Heart right ventricle (tissue), 16 donors: Measurements from ENCODE around the gene BTG3. TPM values are rescaled to one million over a fixed set of nuclear protein-coding genes. Genes with fewer than 3 reads are reported as not detected.
A peak's percentile ranks its signal among the peaks of the same experiment; 100 is the strongest.

Experiments used
- ATAC-seq, 8 donors: fragments of 200-7000 bp; cut with Tn5 transposase; one replicate each; pipeline ENCODE4 v1.9.1; 2020; ENCODE audit warnings: mild to moderate bottlenecking in 8 of 8, moderate library complexity in 8 of 8, moderate number of reproducible peaks in 1 of 8
- DNase-seq, 2 donors: peaks; one replicate each; pipeline ENCODE4 v3.0.0-alpha.2; 2020
- H3K27ac ChIP-seq, 10 donors: fragments of 200-600 bp; sonication (generic) in 2 of 10; one replicate each; pipeline versions ENCODE4 v1.5.0 to v1.8.0; 2020 to 2022; ENCODE audit warnings: mild to moderate bottlenecking in 3 of 10
- H3K27me3 ChIP-seq, 7 donors: fragments of 200-600 bp; one replicate each; pipeline ENCODE4 v1.8.0; 2021 to 2022; ENCODE audit warnings: mild to moderate bottlenecking in 2 of 7
- H3K36me3 ChIP-seq, 9 donors: fragments of 200-600 bp; sonication (generic) in 1 of 9; one replicate each; pipeline versions ENCODE4 v1.5.0 to v1.8.0; 2020 to 2022; ENCODE audit warnings: mild to moderate bottlenecking in 2 of 9
- H3K4me1 ChIP-seq, 9 donors: fragments of 200-600 bp; sonication (generic) in 1 of 9; one replicate each; pipeline versions ENCODE4 v1.5.0 to v1.8.0; 2020 to 2022; ENCODE audit warnings: mild to moderate bottlenecking in 4 of 9
- H3K4me3 ChIP-seq, 10 donors: fragments of 200-600 bp; sonication (generic) in 2 of 10; one replicate each; pipeline versions ENCODE4 v1.5.0 to v1.8.0; 2020 to 2022; ENCODE audit warnings: mild to moderate bottlenecking in 7 of 10, moderate library complexity in 2 of 10
- H3K9me3 ChIP-seq, 11 donors: fragments of 200-600 bp in 10 of 11; sonication (generic) in 2 of 11; one replicate each; pipeline versions ENCODE4 v1.5.0 to v1.8.0; 2013 to 2022; ENCODE audit warnings: mild to moderate bottlenecking in 2 of 11, control low read depth in 1 of 11, moderate library complexity in 1 of 11
- WGBS, 2 donors: extraction: QIAGEN DNeasy Blood & Tissue Kit; methylation state at CpG; one replicate each; pipeline ENCODE4 v1.1.7; 2013; ENCODE audit warnings: inconsistent platforms in 1 of 2; 5-methylcytosine and 5-hydroxymethylcytosine counted together
- intact Hi-C, 10 donors: fragments of 100-400 bp; cut with DNase I; formaldehyde crosslinking; loops; one replicate each; pipeline versions ENCODE4 v1.11.1 to v1.14.2; 2022
- polyA plus RNA-seq, 2 donors: library from polyadenylated mRNA; stranded (reverse); fragments of 200-250 nt; gene quantifications; one replicate each; pipeline ENCODE4 v1.2.3, GENCODE V29; 2013
- total RNA-seq, 10 donors: library from RNA; stranded (reverse); fragmentation: NEBNext Ultra II Directional in 3 of 10; extraction: Animal tissue kit (Norgen Biotek cat#: 25700) in 3 of 10; gene quantifications; one replicate each; pipeline versions ENCODE4 v1.2.1 to v1.2.4, GENCODE V29; 2021 to 2023
- TF ChIP-seq, protein P1 (sequence below), 9 donors: fragments of 200-600 bp; sonication (generic) in 2 of 9; IDR thresholded peaks; one replicate each; pipeline versions ENCODE4 v1.5.0 to v1.8.0; 2021 to 2022; ENCODE audit warnings: antibody characterized with exemption in 9 of 9, mild to moderate bottlenecking in 5 of 9, moderate library complexity in 1 of 9
- donor health status: Arrhythmogenic right ventricular cardiomyopathy.
- donor health status: ischemic (EF 13 %, LVEDD 7.1; RV severe dilation, severe dysfunction).
- donor health status: healthy with polysubstance abuse.
- donor health status: DM: no; HTN: yes; CAD: no.
- donor health status: DM: no; HTN: no; CAD: no.
- donor health status: ischemic (EF 25% LVEDD 6.9; RV normal size, moderate dysfunction).
- donor health status: ischemic (EF 25% LVEDD 5.7; RV mildly dilated, moderate dysfunction).
- donor health status: healthy.
- donor health status: DM: yes; HTN: yes; CAD: no.
- donor health status: Ischemic cardiomyopathy.
- donor health status: ischemic (EF 35%, LVEDD 5.7; RV mildly dilated, moderate dysfunction).
- donor health status: nonischemic (EF 11% LVEDD 7.7; RV severe dilation, severe dysfunction).
- donor health status: DM: yes; HTN: yes; CAD: no.
- donor health status: PGD.
- donor health status: ischemic (EF 29% LVEDD 5.4; RV normal size, mild dysfunction).
- donor health status: nonischemic (EF 23%, LVEDD 6.1; RV moderate dilation, normal function).

Gene BTG3
- total and polyA plus RNA-seq, 12 donors = 2.4 to 13.2 (median 5.5) TPM

DNA sequence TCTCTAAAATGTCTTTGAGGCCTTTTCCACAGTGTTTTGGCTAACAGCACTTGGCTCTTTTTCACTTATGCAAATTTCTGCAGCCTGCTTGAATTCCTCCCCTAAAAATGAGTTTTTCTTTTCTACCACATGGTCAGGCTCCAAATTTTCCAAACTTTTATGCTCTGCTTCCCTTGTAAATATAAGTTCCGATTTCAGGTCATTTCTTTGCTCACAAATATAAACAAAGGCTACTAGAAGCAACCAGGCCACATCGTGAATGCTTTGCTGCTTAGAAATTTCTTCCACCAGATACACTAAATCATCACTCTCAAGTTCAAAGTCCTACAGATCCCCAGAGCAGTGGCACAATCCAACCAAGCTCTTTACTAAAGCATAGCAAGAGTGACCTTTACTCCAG lies 28.1 kb upstream of the BTG3 start:
- intact Hi-C loops = no loop called here
- TF ChIP-seq, protein P1, sequence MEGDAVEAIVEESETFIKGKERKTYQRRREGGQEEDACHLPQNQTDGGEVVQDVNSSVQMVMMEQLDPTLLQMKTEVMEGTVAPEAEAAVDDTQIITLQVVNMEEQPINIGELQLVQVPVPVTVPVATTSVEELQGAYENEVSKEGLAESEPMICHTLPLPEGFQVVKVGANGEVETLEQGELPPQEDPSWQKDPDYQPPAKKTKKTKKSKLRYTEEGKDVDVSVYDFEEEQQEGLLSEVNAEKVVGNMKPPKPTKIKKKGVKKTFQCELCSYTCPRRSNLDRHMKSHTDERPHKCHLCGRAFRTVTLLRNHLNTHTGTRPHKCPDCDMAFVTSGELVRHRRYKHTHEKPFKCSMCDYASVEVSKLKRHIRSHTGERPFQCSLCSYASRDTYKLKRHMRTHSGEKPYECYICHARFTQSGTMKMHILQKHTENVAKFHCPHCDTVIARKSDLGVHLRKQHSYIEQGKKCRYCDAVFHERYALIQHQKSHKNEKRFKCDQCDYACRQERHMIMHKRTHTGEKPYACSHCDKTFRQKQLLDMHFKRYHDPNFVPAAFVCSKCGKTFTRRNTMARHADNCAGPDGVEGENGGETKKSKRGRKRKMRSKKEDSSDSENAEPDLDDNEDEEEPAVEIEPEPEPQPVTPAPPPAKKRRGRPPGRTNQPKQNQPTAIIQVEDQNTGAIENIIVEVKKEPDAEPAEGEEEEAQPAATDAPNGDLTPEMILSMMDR (IDR thresholded peaks at IDR 0.05) = no peak
- DNase-seq (no peak), ATAC-seq (no peak)
- Histone ChIP-seq H3K9me3 (peaks cover 0 to 12% (median 0%) of the 10 kb centered on the region in 11 donors), H3K4me3 (no peak overlapping the region), H3K36me3 (no peaks in the 10 kb centered on the region), H3K27ac (no peak overlapping the region), H3K4me1 (no peaks in the 10 kb centered on the region), H3K27me3 (no peaks in the 10 kb centered on the region)
- WGBS, 2 donors = 83 to 92% methylated on average over 2 of the region's 2 CpGs

DNA sequence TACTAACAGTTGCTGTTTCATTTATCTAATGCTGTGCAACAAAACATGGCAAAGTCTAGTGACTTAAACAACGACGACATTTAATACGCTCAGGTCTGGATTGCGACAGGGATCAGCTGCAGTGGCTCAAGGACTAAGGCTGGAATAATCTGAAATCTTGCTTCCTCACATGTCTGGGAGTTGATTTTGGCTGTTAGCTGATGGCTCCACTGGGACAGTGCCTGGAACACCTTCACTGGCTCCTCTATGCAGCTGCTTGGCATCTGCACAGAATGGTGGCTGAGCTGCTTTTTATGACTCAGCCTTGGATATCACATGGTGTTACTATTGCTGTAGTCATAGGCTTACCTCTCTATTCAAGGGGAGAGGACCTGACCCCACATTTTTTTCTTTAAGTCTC lies 24.0 kb upstream of the BTG3 start:
- DNase-seq (peak in 1 of 2 donors; percentile 14), ATAC-seq (peak in 3 of 8 donors; percentile 37 to 67 (median 62))
- no peaks in the 10 kb centered on the region for H3K27me3 ChIP-seq
- peaks cover 0 to 12% (median 0%) of the 10 kb centered on the region in 11 donors for H3K9me3 ChIP-seq
- TF ChIP-seq, protein P1 (IDR thresholded peaks at IDR 0.05) = no peak
- H3K36me3 ChIP-seq = no peaks in the 10 kb centered on the region
- no peak overlapping the region for H3K27ac ChIP-seq
- H3K4me3 ChIP-seq = no peak overlapping the region
- intact Hi-C loops = no loop called here
- peaks cover 0 to 3% (median 0%) of the 10 kb centered on the region in 9 donors for H3K4me1 ChIP-seq
- WGBS, 2 donors = 80 to 81% methylated on average over 4 of the region's 4 CpGs

DNA sequence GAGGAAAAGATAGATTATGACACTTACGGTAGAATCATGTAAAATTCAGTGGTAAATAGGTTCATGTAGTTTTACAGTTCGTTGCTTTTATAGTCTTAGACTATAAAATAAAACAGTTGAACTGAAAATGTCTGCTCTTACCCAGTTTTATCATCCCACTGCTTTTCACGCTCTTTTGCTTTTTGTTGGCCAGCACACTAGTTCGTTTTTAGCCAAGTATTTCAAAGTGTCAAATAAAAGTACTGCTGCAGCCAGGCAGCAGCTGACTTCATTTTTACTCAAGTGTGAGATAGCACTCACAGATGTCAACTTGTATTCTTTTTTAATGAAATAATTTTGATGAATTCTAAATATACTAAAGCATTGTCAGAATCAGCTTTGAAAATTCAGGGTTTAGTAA lies 18.5 kb upstream of the BTG3 start:
- TF ChIP-seq, protein P1 (IDR thresholded peaks at IDR 0.05) = no peak
- peaks cover 0 to under 1% (median 0%) of the 10 kb centered on the region in 11 donors for H3K9me3 ChIP-seq
- intact Hi-C loops = no loop called here
- 51 to 58% methylated on average over 4 of the region's 4 CpGs for WGBS, 2 donors
- no peak for ATAC-seq
- H3K27ac ChIP-seq = no peak overlapping the region
- H3K27me3 ChIP-seq = no peaks in the 10 kb centered on the region
- peaks cover 0 to 12% (median 0%) of the 10 kb centered on the region in 9 donors for H3K4me1 ChIP-seq
- H3K36me3 ChIP-seq = no peaks in the 10 kb centered on the region
- no peak overlapping the region for H3K4me3 ChIP-seq
- DNase-seq = no peak

DNA sequence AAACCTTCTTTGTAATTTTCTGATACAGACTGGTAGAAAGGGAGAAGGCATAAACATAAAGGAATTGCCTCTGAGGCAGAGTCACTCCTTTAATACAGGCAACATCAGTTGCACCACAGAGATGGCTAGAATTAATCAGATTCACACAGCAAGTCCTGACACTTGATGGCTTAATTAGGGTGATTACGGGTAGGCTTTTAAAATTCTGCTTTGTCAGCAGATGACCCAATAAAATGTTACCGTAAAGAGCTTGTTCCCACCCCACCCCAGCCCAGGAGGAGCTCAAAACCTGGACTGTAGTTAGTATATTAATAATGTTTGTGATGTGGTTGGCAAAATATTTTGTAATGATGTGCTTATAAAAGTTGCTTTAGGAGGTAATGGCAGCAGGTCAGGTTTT lies 9.3 kb upstream of the BTG3 start:
- H3K27me3 ChIP-seq = peaks cover 0 to 7% (median 0%) of the 10 kb centered on the region in 7 donors
- TF ChIP-seq, protein P1 (IDR thresholded peaks at IDR 0.05) = no peak
- 80 to 93% methylated on average over 2 of the region's 2 CpGs for WGBS, 2 donors

More for the DNA sequence above, 9.3 kb upstream of the BTG3 start:
- Histone ChIP-seq H3K36me3 (no peaks in the 10 kb centered on the region), H3K27ac (no peak overlapping the region), H3K4me1 (no peaks in the 10 kb centered on the region), H3K4me3 (no peak overlapping the region), H3K9me3 (no peaks in the 10 kb centered on the region)
- no peak for DNase-seq
- intact Hi-C loops = no loop called here
- no peak for ATAC-seq
